ENCODE data around the gene ELAVL1.

GRCh38 chr19:7973883-7974282 lies 31.6 kb downstream of the ELAVL1 start:
- TF ChIP-seq CTCF (IDR thresholded peaks at IDR 0.05) (no peak), NFIC (IDR thresholded peaks at IDR 0.05; ENCODE audit: borderline replicate concordance) (no peak), FOXJ3 (CRISPR knock-in tag; IDR thresholded peaks at IDR 0.05) (no peak), GABPA (IDR thresholded peaks at IDR 0.05; ENCODE audit: low read depth) (no peak), TCF12 (IDR thresholded peaks at IDR 0.05) (no peak), USF2 (IDR thresholded peaks at IDR 0.05; ENCODE audit: borderline replicate concordance, low read depth, low read length) (no peak)

All from SK-N-SH (cell line).